BE2C (cell line): ENCODE measurements around the gene TNFRSF8.
A peak's percentile ranks its signal among the peaks of the same experiment; 100 is the strongest.

Experiments used
- DNase-seq: peaks from one replicate; pipeline ENCODE4 v3.0.0-alpha.2; 2020
- H3K27me3 ChIP-seq: fragments of 250-450 bp; sonication (Bioruptor Pico); 2 replicates; pipeline ENCODE4 v1.5.1; 2020; ENCODE audit warnings: mild to moderate bottlenecking
- H3K36me3 ChIP-seq: fragments of 250-450 bp; sonication (Bioruptor Pico); 2 replicates; pipeline ENCODE4 v1.5.1; 2020; ENCODE audit warnings: mild to moderate bottlenecking
- H3K4me1 ChIP-seq: fragments of 250-450 bp; sonication (Bioruptor Pico); 2 replicates; pipeline ENCODE4 v1.5.1; 2020
- H3K4me3 ChIP-seq: 2 replicates; pipeline ENCODE4 v1.5.1; 2011; ENCODE audit warnings: low read depth, low read length
- H3K9me3 ChIP-seq: fragments of 250-450 bp; sonication (Bioruptor Pico); 2 replicates; pipeline ENCODE4 v1.5.1; 2020
- TF ChIP-seq, protein P1 (sequence below): IDR thresholded peaks from 2 replicates; pipeline ENCODE4 v1.5.1; 2012; ENCODE audit warnings: mild to moderate bottlenecking, low read depth, low read length

TNFRSF8 gene

GRCh38 chr1:12087797-12088314 is 24.8 kb downstream of the TNFRSF8 start:
- no peak for DNase-seq
- H3K4me3 ChIP-seq: no peak overlapping the region
- H3K4me1 ChIP-seq: no peaks in the 10 kb centered on the region
- TF ChIP-seq, protein P1, sequence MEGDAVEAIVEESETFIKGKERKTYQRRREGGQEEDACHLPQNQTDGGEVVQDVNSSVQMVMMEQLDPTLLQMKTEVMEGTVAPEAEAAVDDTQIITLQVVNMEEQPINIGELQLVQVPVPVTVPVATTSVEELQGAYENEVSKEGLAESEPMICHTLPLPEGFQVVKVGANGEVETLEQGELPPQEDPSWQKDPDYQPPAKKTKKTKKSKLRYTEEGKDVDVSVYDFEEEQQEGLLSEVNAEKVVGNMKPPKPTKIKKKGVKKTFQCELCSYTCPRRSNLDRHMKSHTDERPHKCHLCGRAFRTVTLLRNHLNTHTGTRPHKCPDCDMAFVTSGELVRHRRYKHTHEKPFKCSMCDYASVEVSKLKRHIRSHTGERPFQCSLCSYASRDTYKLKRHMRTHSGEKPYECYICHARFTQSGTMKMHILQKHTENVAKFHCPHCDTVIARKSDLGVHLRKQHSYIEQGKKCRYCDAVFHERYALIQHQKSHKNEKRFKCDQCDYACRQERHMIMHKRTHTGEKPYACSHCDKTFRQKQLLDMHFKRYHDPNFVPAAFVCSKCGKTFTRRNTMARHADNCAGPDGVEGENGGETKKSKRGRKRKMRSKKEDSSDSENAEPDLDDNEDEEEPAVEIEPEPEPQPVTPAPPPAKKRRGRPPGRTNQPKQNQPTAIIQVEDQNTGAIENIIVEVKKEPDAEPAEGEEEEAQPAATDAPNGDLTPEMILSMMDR: no peak
- no peaks in the 10 kb centered on the region for H3K9me3 ChIP-seq
- H3K27me3 ChIP-seq: no peaks in the 10 kb centered on the region
- H3K36me3 ChIP-seq: no peaks in the 10 kb centered on the region

GRCh38 chr1:12088607-12089006 is 25.5 kb downstream of the TNFRSF8 start:
- Histone ChIP-seq H3K9me3 (no peaks in the 10 kb centered on the region), H3K36me3 (no peaks in the 10 kb centered on the region), H3K4me1 (no peaks in the 10 kb centered on the region), H3K4me3 (no peak overlapping the region), H3K27me3 (no peaks in the 10 kb centered on the region)
- TF ChIP-seq, protein P1: no peak
- no peak for DNase-seq

GRCh38 chr1:12090326-12090725 is 27.2 kb downstream of the TNFRSF8 start:
- no peaks in the 10 kb centered on the region for H3K27me3 ChIP-seq
- DNase-seq: no peak
- no peaks in the 10 kb centered on the region for H3K4me1 ChIP-seq
- H3K36me3 ChIP-seq: no peaks in the 10 kb centered on the region
- H3K9me3 ChIP-seq: no peaks in the 10 kb centered on the region
- TF ChIP-seq, protein P1: no peak
- no peak overlapping the region for H3K4me3 ChIP-seq

- Histone ChIP-seq H3K27me3 (no peaks in the 10 kb centered on the region), H3K9me3 (no peaks in the 10 kb centered on the region), H3K4me1 (no peaks in the 10 kb centered on the region), H3K36me3 (no peaks in the 10 kb centered on the region), H3K4me3 (no peak overlapping the region)
- TF ChIP-seq, protein P1: no peak
- DNase-seq: no peak
Measured at GRCh38 chr1:12091191-12091590, 28.1 kb downstream of the TNFRSF8 start.

DNA sequence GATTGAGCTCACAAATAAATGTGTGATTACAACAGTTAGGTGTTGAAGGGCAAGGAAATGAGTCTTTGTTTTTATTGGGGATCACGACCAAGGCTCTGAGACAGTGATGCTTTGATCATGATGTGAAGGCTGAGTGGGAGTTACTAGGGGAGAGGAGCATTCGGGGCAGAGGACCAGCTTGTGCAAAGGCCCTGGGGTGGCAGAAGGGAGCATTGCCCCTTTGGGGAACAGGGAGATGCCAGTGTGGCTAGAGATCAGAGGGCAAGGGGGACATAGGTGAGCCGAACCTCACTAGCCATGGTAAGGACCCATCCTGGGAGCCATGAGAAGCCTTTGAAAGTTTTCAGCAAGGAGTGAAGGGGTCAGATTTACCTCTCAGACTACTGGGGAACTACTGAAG is 31.1 kb downstream of the TNFRSF8 start:
- no peak for DNase-seq
- Histone ChIP-seq H3K9me3 (no peaks in the 10 kb centered on the region), H3K36me3 (no peaks in the 10 kb centered on the region), H3K27me3 (no peaks in the 10 kb centered on the region), H3K4me3 (no peak overlapping the region), H3K4me1 (no peaks in the 10 kb centered on the region)
- TF ChIP-seq, protein P1: no peak

DNA sequence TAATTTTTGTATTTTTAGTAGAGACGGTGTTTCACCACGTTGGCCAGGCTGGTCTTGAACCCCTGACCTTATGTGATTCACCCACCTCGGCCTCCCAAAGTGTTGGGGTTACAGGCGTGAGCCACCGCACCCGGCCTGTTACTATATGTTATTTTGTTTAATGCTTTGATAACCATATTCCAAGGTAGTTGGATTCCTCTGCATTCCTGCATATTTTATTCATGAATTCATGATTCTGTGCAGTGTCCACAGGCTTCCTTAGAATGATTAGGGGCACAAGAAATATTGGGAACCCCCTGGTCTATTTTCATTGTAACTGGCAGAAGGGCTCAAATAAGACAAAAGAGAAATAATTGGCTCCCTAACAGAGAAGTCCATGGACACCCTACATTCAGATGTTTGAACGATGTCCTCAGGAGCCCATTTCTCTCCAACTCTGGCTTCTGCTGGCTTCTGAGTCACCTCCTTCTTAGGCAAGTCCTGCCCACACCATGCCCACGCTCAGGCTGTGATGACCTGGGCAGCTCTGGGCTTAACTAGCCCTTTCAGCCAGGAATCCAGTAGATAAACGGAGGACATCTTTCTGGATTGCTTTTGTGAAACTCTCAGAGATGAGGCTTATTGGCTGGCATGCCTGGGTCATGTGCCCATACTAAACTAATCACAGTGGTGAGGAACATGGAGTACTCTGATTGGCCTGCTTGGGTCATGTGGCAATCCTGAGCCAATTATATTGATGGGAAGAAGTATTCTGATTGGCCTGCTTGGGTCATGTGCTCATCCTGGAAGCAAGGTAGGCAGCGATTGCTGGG is 32.6 kb downstream of the TNFRSF8 start:
- DNase-seq: peak; percentile 34
- Histone ChIP-seq H3K9me3 (no peaks in the 10 kb centered on the region), H3K4me3 (no peak overlapping the region), H3K27me3 (no peaks in the 10 kb centered on the region), H3K4me1 (no peaks in the 10 kb centered on the region), H3K36me3 (no peaks in the 10 kb centered on the region)
- TF ChIP-seq, protein P1: no peak
